Liver (tissue), 9 donors: ENCODE results near the gene OAS2. TPM values are rescaled to one million over a fixed set of nuclear protein-coding genes. Genes with fewer than 3 reads are reported as not detected.

Source experiments
- DNase-seq: peaks from one replicate; pipeline ENCODE4 v3.0.0-alpha.2; 2017; ENCODE audit warnings: low spot score
- H3K27ac ChIP-seq, 2 donors: one replicate each; pipeline ENCODE4 v1.7.0; 2013; ENCODE audit warnings: inconsistent platforms in 2 of 2, low read length in 2 of 2, control low read depth in 1 of 2, low read depth in 1 of 2, mild to moderate bottlenecking in 1 of 2
- H3K27me3 ChIP-seq, 4 donors: one replicate each; pipeline versions ENCODE4 v1.6.1 to v1.7.0; 2013; ENCODE audit warnings: low read length in 3 of 4, inconsistent platforms in 1 of 4, mild to moderate bottlenecking in 1 of 4, moderate library complexity in 1 of 4; ENCODE audit not compliant: control insufficient read depth in 4 of 4, insufficient read depth in 4 of 4
- H3K36me3 ChIP-seq, 4 donors: one replicate each; pipeline versions ENCODE4 v1.6.1 to v1.7.0; 2013; ENCODE audit warnings: low read length in 3 of 4, mild to moderate bottlenecking in 3 of 4, low read depth in 1 of 4, moderate library complexity in 1 of 4; ENCODE audit not compliant: control insufficient read depth in 4 of 4, insufficient read depth in 3 of 4
- H3K4me1 ChIP-seq, 4 donors: one replicate each; pipeline versions ENCODE4 v1.6.1 to v1.7.0; 2013; ENCODE audit warnings: low read length in 3 of 4, mild to moderate bottlenecking in 3 of 4, moderate library complexity in 1 of 4; ENCODE audit not compliant: control insufficient read depth in 4 of 4, insufficient read depth in 4 of 4
- H3K4me3 ChIP-seq, 3 donors: one replicate each; pipeline versions ENCODE4 v1.6.1 to v1.7.0; 2013; ENCODE audit warnings: low read length in 3 of 3, control low read depth in 1 of 3, low read depth in 1 of 3, mild to moderate bottlenecking in 1 of 3
- H3K9ac ChIP-seq, 2 donors: one replicate each; pipeline ENCODE4 v1.7.0; 2013; ENCODE audit warnings: low read length in 2 of 2, mild to moderate bottlenecking in 2 of 2, moderate library complexity in 2 of 2, control low read depth in 1 of 2, low read depth in 1 of 2
- H3K9me3 ChIP-seq, 4 donors: one replicate each; pipeline versions ENCODE4 v1.6.1 to v1.7.0; 2013; ENCODE audit warnings: low read length in 3 of 4; ENCODE audit not compliant: control insufficient read depth in 4 of 4
- EGR1 ChIP-seq, 2 donors: IDR thresholded peaks; 2 replicates each; pipeline ENCODE4 v1.6.1; 2016 to 2018; ENCODE audit warnings: antibody characterized with exemption in 2 of 2, low read depth in 2 of 2
- FOXA1 ChIP-seq: IDR thresholded peaks from 2 replicates; pipeline ENCODE4 v1.6.1; 2016; ENCODE audit warnings: antibody characterized with exemption
- FOXA2 ChIP-seq: IDR thresholded peaks from 2 replicates; pipeline ENCODE4 v1.6.1; 2016; ENCODE audit warnings: antibody characterized with exemption
- GABPA ChIP-seq, 2 donors: IDR thresholded peaks in 1 of 2; conservative IDR thresholded peaks in 1 of 2; 2 replicates each; pipeline ENCODE4 v1.6.1; 2016; ENCODE audit warnings: antibody characterized with exemption in 2 of 2, mild to moderate bottlenecking in 1 of 2, moderate library complexity in 1 of 2
- HNF4A ChIP-seq, 2 donors: conservative IDR thresholded peaks; 2 replicates each; pipeline ENCODE4 v1.6.1; 2016; ENCODE audit warnings: antibody characterized with exemption in 2 of 2, mild to moderate bottlenecking in 2 of 2
- HNF4G ChIP-seq: IDR thresholded peaks from 2 replicates; pipeline ENCODE4 v1.6.1; 2016; ENCODE audit warnings: antibody characterized with exemption
- NR2F2 ChIP-seq: IDR thresholded peaks from 2 replicates; pipeline ENCODE4 v1.6.1; 2016; ENCODE audit warnings: antibody characterized with exemption
- RAD21 ChIP-seq, 2 donors: IDR thresholded peaks; 2 replicates each; pipeline ENCODE4 v1.6.1; 2016; ENCODE audit warnings: antibody characterized with exemption in 2 of 2, mild to moderate bottlenecking in 2 of 2
- RXRA ChIP-seq, 2 donors: IDR thresholded peaks; 2 replicates each; pipeline ENCODE4 v1.6.1; 2017 to 2018; ENCODE audit warnings: antibody characterized with exemption in 2 of 2, mild to moderate bottlenecking in 1 of 2
- SP1 ChIP-seq: IDR thresholded peaks from 2 replicates; pipeline ENCODE4 v1.6.1; 2018; ENCODE audit warnings: antibody characterized with exemption, mild to moderate bottlenecking
- YY1 ChIP-seq: IDR thresholded peaks from 2 replicates; pipeline ENCODE4 v1.6.1; 2016; ENCODE audit warnings: antibody characterized with exemption, mild to moderate bottlenecking
- WGBS: extraction: QIAGEN DNeasy Blood & Tissue Kit; methylation state at CpG from one replicate; pipeline ENCODE4 v1.1.7; 2013; 5-methylcytosine and 5-hydroxymethylcytosine counted together
- polyA plus RNA-seq, 2 donors: library from polyadenylated mRNA; stranded (reverse) in 1 of 2; unstranded in 1 of 2; fragments of 200-250 nt in 1 of 2; fragments of >200 nt in 1 of 2; fragmentation: Nextera tagmentation in 1 of 2; extraction: Ambion mirVana in 1 of 2; gene quantifications; one replicate each; pipeline versions ENCODE4 v1.2.1 to v1.2.3, GENCODE V29; 2013 to 2015
- total RNA-seq, 2 donors: library from RNA; depleted of rRNA; stranded (reverse); fragments of >200 nt; gene quantifications; one replicate each; pipeline ENCODE4 v1.2.3, GENCODE V29; 2014
- TF ChIP-seq, protein P1 (sequence below): IDR thresholded peaks from 2 replicates; pipeline ENCODE4 v1.6.1; 2016; ENCODE audit warnings: antibody characterized with exemption
- TF ChIP-seq, protein P2 (sequence below): fragments of 150-350 bp; IDR thresholded peaks from 2 replicates; pipeline ENCODE4 v1.5.1; 2017; ENCODE audit warnings: improper control_type of control experiment, low read depth, low read length; ENCODE audit not compliant: missing input control
- TF ChIP-seq, protein P3 (sequence below): IDR thresholded peaks from 2 replicates; pipeline ENCODE4 v1.6.1; 2016; ENCODE audit warnings: antibody characterized with exemption
- TF ChIP-seq, protein P4 (sequence below): IDR thresholded peaks from 2 replicates; pipeline ENCODE4 v1.6.1; 2016; ENCODE audit warnings: antibody characterized with exemption
- TF ChIP-seq, protein P5 (sequence below): IDR thresholded peaks from 2 replicates; pipeline ENCODE4 v1.6.1; 2016; ENCODE audit warnings: antibody characterized with exemption, mild to moderate bottlenecking
- donor health status: healthy.
- donor health status: healthy.
- donor health status: healthy.
- donor health status: healthy.
- donor health status: healthy.

Gene OAS2
- total and polyA plus RNA-seq, 4 donors, result 3.3 to 9.4 (median 6.9) TPM

DNA sequence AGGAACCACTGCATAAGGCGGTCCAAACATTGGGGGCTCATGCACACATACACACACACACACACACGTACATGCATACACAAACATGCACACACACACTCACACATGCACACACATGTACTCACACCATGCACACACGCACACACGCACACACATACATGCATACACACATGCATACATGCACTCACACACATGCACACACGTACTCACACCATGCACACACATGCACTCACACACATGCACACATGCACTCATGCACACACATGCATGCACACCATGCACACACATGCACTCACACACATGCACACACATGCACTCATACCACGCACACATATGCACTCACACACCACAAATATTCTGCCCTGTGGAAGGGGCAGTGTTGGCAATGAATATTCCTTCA, 22.1 kb downstream of the OAS2 start:
- Histone ChIP-seq H3K36me3 (peaks cover 0 to 13% (median 7%) of the 10 kb centered on the region in 4 donors), H3K9ac (no peak overlapping the region), H3K27ac (no peak overlapping the region), H3K4me3 (no peak overlapping the region), H3K4me1 (peaks cover 0 to 9% (median 6%) of the 10 kb centered on the region in 4 donors), H3K27me3 (no peaks in the 10 kb centered on the region), H3K9me3 (no peaks in the 10 kb centered on the region)
- no peak for DNase-seq
- no peak for TF ChIP-seq FOXA2
- no peak for TF ChIP-seq NR2F2
- no peak for TF ChIP-seq EGR1 (IDR thresholded peaks at IDR 0.05; ENCODE audit: low read depth in 2 of 2)
- TF ChIP-seq, protein P1, sequence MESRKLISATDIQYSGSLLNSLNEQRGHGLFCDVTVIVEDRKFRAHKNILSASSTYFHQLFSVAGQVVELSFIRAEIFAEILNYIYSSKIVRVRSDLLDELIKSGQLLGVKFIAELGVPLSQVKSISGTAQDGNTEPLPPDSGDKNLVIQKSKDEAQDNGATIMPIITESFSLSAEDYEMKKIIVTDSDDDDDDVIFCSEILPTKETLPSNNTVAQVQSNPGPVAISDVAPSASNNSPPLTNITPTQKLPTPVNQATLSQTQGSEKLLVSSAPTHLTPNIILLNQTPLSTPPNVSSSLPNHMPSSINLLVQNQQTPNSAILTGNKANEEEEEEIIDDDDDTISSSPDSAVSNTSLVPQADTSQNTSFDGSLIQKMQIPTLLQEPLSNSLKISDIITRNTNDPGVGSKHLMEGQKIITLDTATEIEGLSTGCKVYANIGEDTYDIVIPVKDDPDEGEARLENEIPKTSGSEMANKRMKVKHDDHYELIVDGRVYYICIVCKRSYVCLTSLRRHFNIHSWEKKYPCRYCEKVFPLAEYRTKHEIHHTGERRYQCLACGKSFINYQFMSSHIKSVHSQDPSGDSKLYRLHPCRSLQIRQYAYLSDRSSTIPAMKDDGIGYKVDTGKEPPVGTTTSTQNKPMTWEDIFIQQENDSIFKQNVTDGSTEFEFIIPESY, result no peak
- no peak for TF ChIP-seq HNF4A (conservative IDR thresholded peaks at IDR 0.05)
- TF ChIP-seq YY1, result no peak
- TF ChIP-seq HNF4G, result no peak
- TF ChIP-seq, protein P2, sequence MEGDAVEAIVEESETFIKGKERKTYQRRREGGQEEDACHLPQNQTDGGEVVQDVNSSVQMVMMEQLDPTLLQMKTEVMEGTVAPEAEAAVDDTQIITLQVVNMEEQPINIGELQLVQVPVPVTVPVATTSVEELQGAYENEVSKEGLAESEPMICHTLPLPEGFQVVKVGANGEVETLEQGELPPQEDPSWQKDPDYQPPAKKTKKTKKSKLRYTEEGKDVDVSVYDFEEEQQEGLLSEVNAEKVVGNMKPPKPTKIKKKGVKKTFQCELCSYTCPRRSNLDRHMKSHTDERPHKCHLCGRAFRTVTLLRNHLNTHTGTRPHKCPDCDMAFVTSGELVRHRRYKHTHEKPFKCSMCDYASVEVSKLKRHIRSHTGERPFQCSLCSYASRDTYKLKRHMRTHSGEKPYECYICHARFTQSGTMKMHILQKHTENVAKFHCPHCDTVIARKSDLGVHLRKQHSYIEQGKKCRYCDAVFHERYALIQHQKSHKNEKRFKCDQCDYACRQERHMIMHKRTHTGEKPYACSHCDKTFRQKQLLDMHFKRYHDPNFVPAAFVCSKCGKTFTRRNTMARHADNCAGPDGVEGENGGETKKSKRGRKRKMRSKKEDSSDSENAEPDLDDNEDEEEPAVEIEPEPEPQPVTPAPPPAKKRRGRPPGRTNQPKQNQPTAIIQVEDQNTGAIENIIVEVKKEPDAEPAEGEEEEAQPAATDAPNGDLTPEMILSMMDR, result no peak
- TF ChIP-seq, protein P3, sequence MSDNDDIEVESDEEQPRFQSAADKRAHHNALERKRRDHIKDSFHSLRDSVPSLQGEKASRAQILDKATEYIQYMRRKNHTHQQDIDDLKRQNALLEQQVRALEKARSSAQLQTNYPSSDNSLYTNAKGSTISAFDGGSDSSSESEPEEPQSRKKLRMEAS, result no peak
- TF ChIP-seq RAD21 (IDR thresholded peaks at IDR 0.05), result no peak
- TF ChIP-seq, protein P4, sequence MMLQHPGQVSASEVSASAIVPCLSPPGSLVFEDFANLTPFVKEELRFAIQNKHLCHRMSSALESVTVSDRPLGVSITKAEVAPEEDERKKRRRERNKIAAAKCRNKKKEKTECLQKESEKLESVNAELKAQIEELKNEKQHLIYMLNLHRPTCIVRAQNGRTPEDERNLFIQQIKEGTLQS, result no peak
- TF ChIP-seq FOXA1, result no peak
- no peak for TF ChIP-seq GABPA (IDR thresholded peaks at IDR 0.05 in 1 of 2, conservative IDR thresholded peaks at IDR 0.05 in 1 of 2)
- 98% methylated on average over 6 of the region's 6 CpGs for WGBS

DNA sequence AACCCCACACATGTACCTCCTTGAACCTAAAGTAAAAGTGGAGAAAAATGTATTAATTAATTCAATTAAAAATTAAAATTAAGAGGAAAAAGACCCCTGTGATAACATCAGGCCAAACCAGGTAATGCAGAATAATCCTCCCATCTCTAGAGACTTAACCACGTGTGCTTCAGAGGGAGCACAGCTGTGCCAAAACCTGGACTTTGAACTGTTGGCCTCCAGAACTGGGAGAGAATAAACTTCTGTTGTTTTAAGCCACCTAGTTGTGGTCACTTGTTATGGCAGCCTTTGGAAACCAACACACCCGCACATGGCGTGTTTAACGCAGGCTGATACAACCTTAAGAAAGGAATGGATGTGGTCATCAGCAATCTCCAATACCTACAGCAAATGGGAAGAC, 23.8 kb downstream of the OAS2 start:
- H3K4me3 ChIP-seq, result no peak overlapping the region
- H3K4me1 ChIP-seq, result peaks cover 0 to 8% (median 5%) of the 10 kb centered on the region in 4 donors
- TF ChIP-seq, protein P2, result peak; percentile 64
- peak; percentile 83 for TF ChIP-seq HNF4G
- peak; percentile 53 to 66 for TF ChIP-seq RXRA (IDR thresholded peaks at IDR 0.05)
- no peak for TF ChIP-seq FOXA1
- TF ChIP-seq, protein P5, sequence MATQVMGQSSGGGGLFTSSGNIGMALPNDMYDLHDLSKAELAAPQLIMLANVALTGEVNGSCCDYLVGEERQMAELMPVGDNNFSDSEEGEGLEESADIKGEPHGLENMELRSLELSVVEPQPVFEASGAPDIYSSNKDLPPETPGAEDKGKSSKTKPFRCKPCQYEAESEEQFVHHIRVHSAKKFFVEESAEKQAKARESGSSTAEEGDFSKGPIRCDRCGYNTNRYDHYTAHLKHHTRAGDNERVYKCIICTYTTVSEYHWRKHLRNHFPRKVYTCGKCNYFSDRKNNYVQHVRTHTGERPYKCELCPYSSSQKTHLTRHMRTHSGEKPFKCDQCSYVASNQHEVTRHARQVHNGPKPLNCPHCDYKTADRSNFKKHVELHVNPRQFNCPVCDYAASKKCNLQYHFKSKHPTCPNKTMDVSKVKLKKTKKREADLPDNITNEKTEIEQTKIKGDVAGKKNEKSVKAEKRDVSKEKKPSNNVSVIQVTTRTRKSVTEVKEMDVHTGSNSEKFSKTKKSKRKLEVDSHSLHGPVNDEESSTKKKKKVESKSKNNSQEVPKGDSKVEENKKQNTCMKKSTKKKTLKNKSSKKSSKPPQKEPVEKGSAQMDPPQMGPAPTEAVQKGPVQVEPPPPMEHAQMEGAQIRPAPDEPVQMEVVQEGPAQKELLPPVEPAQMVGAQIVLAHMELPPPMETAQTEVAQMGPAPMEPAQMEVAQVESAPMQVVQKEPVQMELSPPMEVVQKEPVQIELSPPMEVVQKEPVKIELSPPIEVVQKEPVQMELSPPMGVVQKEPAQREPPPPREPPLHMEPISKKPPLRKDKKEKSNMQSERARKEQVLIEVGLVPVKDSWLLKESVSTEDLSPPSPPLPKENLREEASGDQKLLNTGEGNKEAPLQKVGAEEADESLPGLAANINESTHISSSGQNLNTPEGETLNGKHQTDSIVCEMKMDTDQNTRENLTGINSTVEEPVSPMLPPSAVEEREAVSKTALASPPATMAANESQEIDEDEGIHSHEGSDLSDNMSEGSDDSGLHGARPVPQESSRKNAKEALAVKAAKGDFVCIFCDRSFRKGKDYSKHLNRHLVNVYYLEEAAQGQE, result no peak
- TF ChIP-seq HNF4A (conservative IDR thresholded peaks at IDR 0.05), result peak; percentile 96
- no peak for TF ChIP-seq GABPA (IDR thresholded peaks at IDR 0.05 in 1 of 2, conservative IDR thresholded peaks at IDR 0.05 in 1 of 2)
- TF ChIP-seq, protein P1, result no peak
- no peak for TF ChIP-seq EGR1 (IDR thresholded peaks at IDR 0.05; ENCODE audit: low read depth in 2 of 2)
- TF ChIP-seq SP1, result peak; percentile 80
- TF ChIP-seq, protein P4, result no peak
- TF ChIP-seq YY1, result peak; percentile 28
- peak; percentile 70 to 76 for TF ChIP-seq RAD21 (IDR thresholded peaks at IDR 0.05)
- TF ChIP-seq, protein P3, result no peak
- peaks cover 0 to 21% (median 12%) of the 10 kb centered on the region in 4 donors for H3K36me3 ChIP-seq
- H3K9ac ChIP-seq, result no peak overlapping the region
- WGBS, result 33% methylated on average over 4 of the region's 4 CpGs
- H3K27me3 ChIP-seq, result no peaks in the 10 kb centered on the region
- H3K27ac ChIP-seq, result no peak overlapping the region
- no peak for DNase-seq
- no peaks in the 10 kb centered on the region for H3K9me3 ChIP-seq
